Measurements from ENCODE around the gene TMEM260. TPM values are rescaled to one million over a fixed set of nuclear protein-coding genes. Genes with fewer than 3 reads are reported as not detected.

TMEM260 gene
- total RNA-seq, 1 experiment from 2014 or later = 20.0 TPM

DNA sequence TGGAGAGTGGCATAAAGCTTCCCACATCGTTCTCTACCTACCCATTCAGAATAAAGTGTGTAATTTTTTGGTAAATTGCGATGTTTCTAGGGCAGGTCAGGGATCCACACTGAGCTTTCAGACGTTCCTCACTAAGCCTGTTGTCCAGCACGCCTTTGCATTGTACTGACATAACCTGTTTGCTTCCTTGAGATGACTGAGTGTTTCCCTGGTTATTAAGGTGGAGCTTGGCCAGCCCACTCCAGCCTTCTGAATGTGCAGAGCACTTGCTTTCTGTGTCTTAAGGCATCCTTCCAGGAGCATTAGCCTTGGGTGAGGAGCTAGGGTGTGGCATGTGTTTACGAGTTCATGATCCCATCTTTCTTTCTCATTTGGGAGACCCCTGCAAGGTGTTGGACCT is 96.4 kb downstream of the TMEM260 start:
- Histone ChIP-seq H4K8ac (replicated peaks; ENCODE audit: insufficient read length, low read depth, low read length) (no peak overlapping the region), H2BK5ac (ENCODE audit: insufficient read length, low read length) (no peak overlapping the region), H4K5ac (ENCODE audit: insufficient read length, low read depth, low read length) (no peak overlapping the region), H3K4me1 (ENCODE audit: insufficient read depth, low read length) (no peaks in the 10 kb centered on the region), H4K20me1 (ENCODE audit: control insufficient read depth, insufficient read depth, insufficient read length) (no peaks in the 10 kb centered on the region), H3K4me2 (ENCODE audit: insufficient read depth, insufficient read length, low read length) (no peak overlapping the region), H3K14ac (ENCODE audit: insufficient read depth, low read length) (no peak overlapping the region), H3K56ac (ENCODE audit: insufficient read length, low read depth, low read length) (no peak overlapping the region), H3K23me2 (ENCODE audit: insufficient read length, low read depth, low read length, poor library complexity, severe bottlenecking) (no peaks in the 10 kb centered on the region), H2BK12ac (ENCODE audit: insufficient read length, low read depth, low read length) (no peak overlapping the region), H3K79me1 (ENCODE audit: insufficient read depth, low read depth, low read length, poor library complexity, severe bottlenecking) (no peaks in the 10 kb centered on the region), H3K4ac (ENCODE audit: low read depth, low read length) (no peak overlapping the region), H4K91ac (ENCODE audit: insufficient read length, low read depth, low read length) (no peak overlapping the region), H3T11ph (ENCODE audit: low read length) (no peak overlapping the region), H2AFZ (ENCODE audit: low read length) (no peak overlapping the region), H2BK20ac (ENCODE audit: low read depth, low read length, poor library complexity, severe bottlenecking) (no peak overlapping the region), H2BK15ac (ENCODE audit: low read depth, low read length) (no peak overlapping the region), H3K9me3 (ENCODE audit: control insufficient read depth, low read depth, low read length) (no peaks in the 10 kb centered on the region), H2AK5ac (ENCODE audit: insufficient read length, low read length) (no peak overlapping the region), H3K23ac (ENCODE audit: insufficient read length, low read depth, low read length) (no peak overlapping the region), H3K9ac (ENCODE audit: extremely low read depth, insufficient read length, low read length) (no peak overlapping the region), H2BK120ac (ENCODE audit: low read depth, low read length, poor library complexity, severe bottlenecking) (no peak overlapping the region), H3K27me3 (ENCODE audit: insufficient read depth, low read length) (0 out of 2 replicates have a peak, but pooled peaks cover 2% of the 10 kb centered on the region), H3K79me2 (ENCODE audit: insufficient read depth, low read length) (no peaks in the 10 kb centered on the region), H3K27ac (ENCODE audit: insufficient read length, low read depth, low read length) (no peak overlapping the region), H3K18ac (ENCODE audit: insufficient read length, low read depth, low read length) (no peak overlapping the region)
- peaks cover 0 to 4% (median 4%) of the 10 kb centered on the region in 3 experiments; a peak in 4 of 7 replicates for H3K36me3 Mint-ChIP-seq (ENCODE audit: insufficient read depth in 1 of 3, low read depth in 3 of 3)
- no peak overlapping the region for H3K27ac Mint-ChIP-seq
- no peaks in the 10 kb centered on the region for H3K4me1 Mint-ChIP-seq
- DNase-seq = no peak
- WGBS (ENCODE audit: extremely low coverage, insufficient read length, low lambda C conversion rate) = no CpG with 5 or more reads among the region's 5 CpGs
- TF ChIP-seq CTCF (conservative IDR thresholded peaks at IDR 0.05) = no peak
- H3K4me3 Mint-ChIP-seq = no peak overlapping the region
- H3K9me3 Mint-ChIP-seq = 0 out of 5 replicates have a peak, but pooled peaks cover 4 to 5% of the 10 kb centered on the region in 2 experiments
- peaks cover 1% of the 10 kb centered on the region; the same call in 1 of the 2 replicates for H3K27me3 Mint-ChIP-seq (ENCODE audit: low read depth)

Data from H9 (cell line).